SK-N-SH treated with all-trans-retinoic acid at 6 μM for 48 hours (cell line): ENCODE results near the gene TSHZ2.

Source experiments
- ATAC-seq: fragments of 200-7000 bp; cut with Tn5 transposase; 3 replicates; pipeline ENCODE4 v1.9.1; 2020; ENCODE audit warnings: mild to moderate bottlenecking, moderate library complexity
- ARNTL ChIP-seq: fragments of 450-650 bp; formaldehyde crosslinking; IDR thresholded peaks from 2 replicates; pipeline ENCODE4 v1.5.0; 2020; ENCODE audit warnings: low read depth, mild to moderate bottlenecking, moderate library complexity, borderline replicate concordance
- BACH2 ChIP-seq: fragments of 250-450 bp; sonication (Bioruptor Pico); IDR thresholded peaks from 2 replicates; pipeline ENCODE4 v1.9.0; 2021; ENCODE audit warnings: mild to moderate bottlenecking, borderline replicate concordance
- CSDC2 ChIP-seq: fragments of 250-450 bp; sonication (Bioruptor Pico); IDR thresholded peaks from 2 replicates; pipeline ENCODE4 v1.5.0; 2020; ENCODE audit warnings: mild to moderate bottlenecking, moderate library complexity
- ESRRG ChIP-seq: fragments of 250-450 bp; sonication (Bioruptor Pico); IDR thresholded peaks from 2 replicates; pipeline ENCODE4 v1.6.1; 2021; ENCODE audit warnings: mild to moderate bottlenecking
- GLIS3 ChIP-seq: fragments of 250-450 bp; sonication (Bioruptor Pico); IDR thresholded peaks from 2 replicates; pipeline ENCODE4 v1.5.0; 2020; ENCODE audit warnings: mild to moderate bottlenecking, moderate library complexity
- ISL1 ChIP-seq: fragments of 250-450 bp; sonication (Bioruptor Pico); IDR thresholded peaks from 2 replicates; pipeline ENCODE4 v2.1.2; 2022; ENCODE audit warnings: mild to moderate bottlenecking, moderate library complexity
- OSR1 ChIP-seq: fragments of 250-450 bp; sonication (Bioruptor Pico); IDR thresholded peaks from 2 replicates; pipeline ENCODE4 v1.8.0; 2022; ENCODE audit warnings: moderate library complexity, mild to moderate bottlenecking, inconsistent platforms
- PATZ1 ChIP-seq: fragments of 250-450 bp; sonication (Bioruptor Pico); IDR thresholded peaks from 2 replicates; pipeline ENCODE4 v1.8.0; 2020; ENCODE audit warnings: mild to moderate bottlenecking, moderate library complexity, borderline replicate concordance
- PPARA ChIP-seq: fragments of 250-450 bp; sonication (Bioruptor Pico); IDR thresholded peaks from 2 replicates; pipeline ENCODE4 v1.5.0; 2020; ENCODE audit warnings: mild to moderate bottlenecking, borderline replicate concordance
- RARB ChIP-seq: fragments of 250-450 bp; sonication (Bioruptor Pico); IDR thresholded peaks from 2 replicates; pipeline ENCODE4 v1.8.0; 2021; ENCODE audit warnings: mild to moderate bottlenecking, moderate library complexity
- SNAI2 ChIP-seq: fragments of 250-450 bp; sonication (Bioruptor Pico); IDR thresholded peaks from 2 replicates; pipeline ENCODE4 v1.5.0; 2020; ENCODE audit warnings: mild to moderate bottlenecking, moderate library complexity
- TCF4 ChIP-seq: fragments of 250-450 bp; sonication (Bioruptor Pico); IDR thresholded peaks from 2 replicates; pipeline ENCODE4 v1.8.0; 2021; ENCODE audit warnings: mild to moderate bottlenecking, moderate library complexity, borderline replicate concordance
- TOX ChIP-seq: fragments of 250-450 bp; sonication (Bioruptor Pico); IDR thresholded peaks from 2 replicates; pipeline ENCODE4 v1.8.0; 2021; ENCODE audit warnings: mild to moderate bottlenecking, moderate library complexity, borderline replicate concordance
- ZC3H10 ChIP-seq: fragments of 250-450 bp; sonication (Bioruptor Pico); IDR thresholded peaks from 2 replicates; pipeline ENCODE4 v1.5.1; 2021; ENCODE audit warnings: mild to moderate bottlenecking, moderate library complexity
- ZFP3 ChIP-seq: fragments of 250-450 bp; sonication (Bioruptor Pico); IDR thresholded peaks from 2 replicates; pipeline ENCODE4 v1.5.0; 2020; ENCODE audit warnings: mild to moderate bottlenecking, moderate library complexity
- ZFP30 ChIP-seq: fragments of 450-650 bp; formaldehyde crosslinking; IDR thresholded peaks from 2 replicates; pipeline ENCODE4 v1.5.0; 2022; ENCODE audit warnings: mild to moderate bottlenecking, moderate library complexity
- ZNF565 ChIP-seq: fragments of 450-650 bp; formaldehyde crosslinking; conservative IDR thresholded peaks from 2 replicates; pipeline ENCODE4 v1.5.0; 2020; ENCODE audit warnings: low read depth, mild to moderate bottlenecking, moderate library complexity
- ZNF70 ChIP-seq: fragments of 450-650 bp; formaldehyde crosslinking; IDR thresholded peaks from 2 replicates; pipeline ENCODE4 v1.5.0; 2020; ENCODE audit warnings: mild to moderate bottlenecking, moderate library complexity
- ZNF8 ChIP-seq: fragments of 450-650 bp; formaldehyde crosslinking; IDR thresholded peaks from 2 replicates; pipeline ENCODE4 v1.5.0; 2020; ENCODE audit warnings: mild to moderate bottlenecking, moderate library complexity
- TF ChIP-seq, protein P1 (sequence below): fragments of 250-450 bp; sonication (Bioruptor Pico); IDR thresholded peaks from 2 replicates; pipeline ENCODE4 v1.5.1; 2021; ENCODE audit warnings: mild to moderate bottlenecking, moderate library complexity

TSHZ2 gene

DNA sequence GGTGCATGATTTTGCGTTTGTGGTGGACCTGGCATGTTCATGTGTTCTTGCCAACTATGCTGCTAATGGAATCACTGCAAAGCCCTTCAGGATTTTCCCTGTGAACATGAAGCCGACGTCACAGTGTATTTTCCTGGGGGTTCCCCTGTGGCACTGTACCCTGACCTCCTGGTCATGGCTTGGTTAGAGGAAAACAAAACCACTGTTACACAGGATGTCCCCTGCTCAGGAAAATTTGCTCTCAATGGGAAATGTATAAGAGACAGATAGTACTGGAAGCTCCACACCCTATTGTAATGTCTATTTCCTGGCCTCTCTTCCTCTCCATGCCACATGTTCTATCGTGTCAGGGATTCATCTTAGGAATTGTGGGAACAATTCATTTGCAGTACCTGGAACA lies 19.7 kb downstream of the TSHZ2 start (continued):
- TF ChIP-seq, protein P1, sequence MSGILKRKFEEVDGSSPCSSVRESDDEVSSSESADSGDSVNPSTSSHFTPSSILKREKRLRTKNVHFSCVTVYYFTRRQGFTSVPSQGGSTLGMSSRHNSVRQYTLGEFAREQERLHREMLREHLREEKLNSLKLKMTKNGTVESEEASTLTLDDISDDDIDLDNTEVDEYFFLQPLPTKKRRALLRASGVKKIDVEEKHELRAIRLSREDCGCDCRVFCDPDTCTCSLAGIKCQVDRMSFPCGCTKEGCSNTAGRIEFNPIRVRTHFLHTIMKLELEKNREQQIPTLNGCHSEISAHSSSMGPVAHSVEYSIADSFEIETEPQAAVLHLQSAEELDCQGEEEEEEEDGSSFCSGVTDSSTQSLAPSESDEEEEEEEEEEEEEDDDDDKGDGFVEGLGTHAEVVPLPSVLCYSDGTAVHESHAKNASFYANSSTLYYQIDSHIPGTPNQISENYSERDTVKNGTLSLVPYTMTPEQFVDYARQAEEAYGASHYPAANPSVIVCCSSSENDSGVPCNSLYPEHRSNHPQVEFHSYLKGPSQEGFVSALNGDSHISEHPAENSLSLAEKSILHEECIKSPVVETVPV (CRISPR knock-in tag): no peak
- no peak for TF ChIP-seq BACH2 (CRISPR knock-in tag)
- no peak for TF ChIP-seq SNAI2 (CRISPR knock-in tag)
- TF ChIP-seq TOX (CRISPR knock-in tag): no peak
- TF ChIP-seq GLIS3 (CRISPR knock-in tag): no peak

DNA sequence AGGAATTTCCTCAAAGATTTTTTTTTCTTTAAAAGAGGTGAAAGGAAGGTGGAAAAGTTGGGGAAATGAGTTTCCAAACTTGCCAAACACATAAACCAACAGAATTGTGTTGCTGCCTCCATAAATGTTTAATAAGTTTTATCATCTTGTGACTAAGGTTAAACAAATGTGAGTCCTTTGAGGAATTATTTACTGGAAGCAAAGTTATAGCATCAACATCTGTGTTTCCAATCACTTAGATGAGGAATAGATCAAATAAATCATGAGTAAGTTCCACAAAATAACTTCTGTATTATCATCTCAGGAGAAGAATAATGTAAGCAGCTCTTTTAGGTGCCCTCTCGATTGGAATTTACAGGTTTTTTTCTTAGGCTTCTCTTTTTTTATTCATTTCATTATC lies 20.5 kb downstream of the TSHZ2 start:
- no peak for ATAC-seq
- TF ChIP-seq PPARA: no peak
- no peak for TF ChIP-seq ZNF565 (CRISPR knock-in tag)
- no peak for TF ChIP-seq ZFP30 (CRISPR knock-in tag)
- TF ChIP-seq GLIS3 (CRISPR knock-in tag): no peak
- TF ChIP-seq BACH2 (CRISPR knock-in tag): no peak
- TF ChIP-seq RARB (CRISPR knock-in tag): no peak
- no peak for TF ChIP-seq PATZ1 (CRISPR knock-in tag)
- no peak for TF ChIP-seq TOX (CRISPR knock-in tag)
- no peak for TF ChIP-seq ZNF8 (CRISPR knock-in tag)
- TF ChIP-seq SNAI2 (CRISPR knock-in tag): no peak
- TF ChIP-seq CSDC2 (CRISPR knock-in tag): no peak

GRCh38 chr20:52993076-52993475 lies 20.9 kb downstream of the TSHZ2 start:
- TF ChIP-seq ARNTL (CRISPR knock-in tag) (no peak), ZNF8 (CRISPR knock-in tag) (no peak), TOX (CRISPR knock-in tag) (no peak), PPARA (no peak), ZNF70 (no peak), PATZ1 (CRISPR knock-in tag) (no peak), GLIS3 (CRISPR knock-in tag) (no peak), OSR1 (no peak), TCF4 (CRISPR knock-in tag) (no peak), ZFP3 (CRISPR knock-in tag) (no peak), ZC3H10 (CRISPR knock-in tag) (no peak), SNAI2 (CRISPR knock-in tag) (no peak), CSDC2 (CRISPR knock-in tag) (no peak)
- ATAC-seq: no peak

GRCh38 chr20:52994184-52994970 lies 22.2 kb downstream of the TSHZ2 start:
- no peak for ATAC-seq
- TF ChIP-seq TCF4 (CRISPR knock-in tag): peak; percentile 13; the same call in 1 of the 2 replicates
- TF ChIP-seq PATZ1 (CRISPR knock-in tag): no peak
- no peak for TF ChIP-seq ZFP3 (CRISPR knock-in tag)

DNA sequence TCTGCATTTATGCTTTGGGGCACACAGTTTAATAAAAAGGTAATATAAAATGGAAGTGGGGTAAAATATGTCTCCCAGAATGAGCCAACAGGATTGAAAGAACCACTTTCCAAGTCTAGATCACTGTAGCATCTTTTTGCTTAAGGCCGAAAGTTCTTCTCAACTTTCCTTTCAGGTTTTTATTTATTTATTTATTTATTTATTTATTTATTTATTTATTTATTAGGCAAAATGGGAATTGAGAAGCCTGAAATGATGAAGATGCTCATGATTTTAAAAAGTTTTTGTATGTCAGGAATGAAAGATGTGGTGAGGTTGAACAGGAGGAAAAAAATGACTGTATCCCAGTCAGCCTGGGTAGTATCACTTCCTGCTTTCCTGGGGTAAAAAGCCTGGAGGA lies 24.0 kb downstream of the TSHZ2 start:
- ATAC-seq: no peak
- no peak for TF ChIP-seq ZNF8 (CRISPR knock-in tag)
- TF ChIP-seq ZFP3 (CRISPR knock-in tag): no peak
- no peak for TF ChIP-seq BACH2 (CRISPR knock-in tag)
- no peak for TF ChIP-seq ISL1 (CRISPR knock-in tag)
- TF ChIP-seq ESRRG: no peak
- TF ChIP-seq ZFP30 (CRISPR knock-in tag): no peak
- TF ChIP-seq ZC3H10 (CRISPR knock-in tag): no peak
- TF ChIP-seq TOX (CRISPR knock-in tag): no peak
- TF ChIP-seq PATZ1 (CRISPR knock-in tag): no peak
- no peak for TF ChIP-seq ZNF70
- TF ChIP-seq PPARA: no peak
- TF ChIP-seq OSR1: no peak
